Measurements from ENCODE around the gene SNX20.

SNX20 gene

GRCh38 chr16:50717494-50717893, 36.4 kb upstream of the SNX20 start:
- TF ChIP-seq NFIC (IDR thresholded peaks at IDR 0.05) = no peak
- no peak for TF ChIP-seq FOXM1 (IDR thresholded peaks at IDR 0.05; ENCODE audit: borderline replicate concordance, low read depth)
- TF ChIP-seq CREB1 (IDR thresholded peaks at IDR 0.05; ENCODE audit: low read depth) = no peak
- no peak for TF ChIP-seq TCF12 (IDR thresholded peaks at IDR 0.05; ENCODE audit: low read depth)
- no peak for TF ChIP-seq USF1 (IDR thresholded peaks at IDR 0.05)
- no peak for TF ChIP-seq TAF1 (IDR thresholded peaks at IDR 0.05; ENCODE audit: low read depth)
- TF ChIP-seq REST (IDR thresholded peaks at IDR 0.05; ENCODE audit: low read depth) = no peak
- no peak for TF ChIP-seq EP300 (IDR thresholded peaks at IDR 0.05; ENCODE audit: borderline replicate concordance)

- no peak for TF ChIP-seq EP300 (IDR thresholded peaks at IDR 0.05; ENCODE audit: borderline replicate concordance)
- no peak for TF ChIP-seq MAX (IDR thresholded peaks at IDR 0.05)
- TF ChIP-seq NFIC (IDR thresholded peaks at IDR 0.05) = no peak
- TF ChIP-seq CEBPB (IDR thresholded peaks at IDR 0.05) = no peak
- TF ChIP-seq ZBTB7A (IDR thresholded peaks at IDR 0.05; ENCODE audit: low read depth) = no peak
- no peak for TF ChIP-seq TAF1 (IDR thresholded peaks at IDR 0.05; ENCODE audit: low read depth)
- TF ChIP-seq USF1 (IDR thresholded peaks at IDR 0.05) = no peak
- no peak for TF ChIP-seq TCF12 (IDR thresholded peaks at IDR 0.05; ENCODE audit: low read depth)
- no peak for TF ChIP-seq FOXM1 (IDR thresholded peaks at IDR 0.05; ENCODE audit: borderline replicate concordance, low read depth)
- TF ChIP-seq TEAD4 (IDR thresholded peaks at IDR 0.05) = no peak
- TF ChIP-seq REST (IDR thresholded peaks at IDR 0.05; ENCODE audit: low read depth) = no peak
- TF ChIP-seq YY1 (IDR thresholded peaks at IDR 0.05; ENCODE audit: low read depth) = no peak
- TF ChIP-seq EGR1 (IDR thresholded peaks at IDR 0.05) = no peak
- TF ChIP-seq RAD21 (IDR thresholded peaks at IDR 0.05; ENCODE audit: low read depth) = no peak
- no peak for TF ChIP-seq CREB1 (IDR thresholded peaks at IDR 0.05; ENCODE audit: low read depth)
These were observed 36.0 kb upstream of the SNX20 start for GRCh38 chr16:50717091-50717490.

GRCh38 chr16:50712956-50713355, 31.8 kb upstream of the SNX20 start:
- TF ChIP-seq TCF12 (IDR thresholded peaks at IDR 0.05; ENCODE audit: low read depth) = no peak
- TF ChIP-seq NFIC (IDR thresholded peaks at IDR 0.05) = no peak
- no peak for TF ChIP-seq EP300 (IDR thresholded peaks at IDR 0.05; ENCODE audit: borderline replicate concordance)
- no peak for TF ChIP-seq CEBPB (IDR thresholded peaks at IDR 0.05)
- no peak for TF ChIP-seq REST (IDR thresholded peaks at IDR 0.05; ENCODE audit: low read depth)
- no peak for TF ChIP-seq USF1 (IDR thresholded peaks at IDR 0.05)
- TF ChIP-seq TAF1 (IDR thresholded peaks at IDR 0.05; ENCODE audit: low read depth) = no peak
- no peak for TF ChIP-seq ZBTB7A (IDR thresholded peaks at IDR 0.05; ENCODE audit: low read depth)
- TF ChIP-seq CREB1 (IDR thresholded peaks at IDR 0.05; ENCODE audit: low read depth) = no peak
- no peak for TF ChIP-seq FOXM1 (IDR thresholded peaks at IDR 0.05; ENCODE audit: borderline replicate concordance, low read depth)
- no peak for TF ChIP-seq RAD21 (IDR thresholded peaks at IDR 0.05; ENCODE audit: low read depth)
- no peak for TF ChIP-seq TEAD4 (IDR thresholded peaks at IDR 0.05)
- TF ChIP-seq MAX (IDR thresholded peaks at IDR 0.05) = no peak
- no peak for TF ChIP-seq EGR1 (IDR thresholded peaks at IDR 0.05)
- TF ChIP-seq YY1 (IDR thresholded peaks at IDR 0.05; ENCODE audit: low read depth) = no peak

- TF ChIP-seq YY1 (IDR thresholded peaks at IDR 0.05; ENCODE audit: low read depth) = no peak
- no peak for TF ChIP-seq EGR1 (IDR thresholded peaks at IDR 0.05)
- TF ChIP-seq MAX (IDR thresholded peaks at IDR 0.05) = no peak
- no peak for TF ChIP-seq ZBTB7A (IDR thresholded peaks at IDR 0.05; ENCODE audit: low read depth)
- no peak for TF ChIP-seq CREB1 (IDR thresholded peaks at IDR 0.05; ENCODE audit: low read depth)
- no peak for TF ChIP-seq USF1 (IDR thresholded peaks at IDR 0.05)
- TF ChIP-seq CEBPB (IDR thresholded peaks at IDR 0.05) = no peak
- no peak for TF ChIP-seq REST (IDR thresholded peaks at IDR 0.05; ENCODE audit: low read depth)
- no peak for TF ChIP-seq TCF12 (IDR thresholded peaks at IDR 0.05; ENCODE audit: low read depth)
- TF ChIP-seq TEAD4 (IDR thresholded peaks at IDR 0.05) = no peak
- no peak for TF ChIP-seq TAF1 (IDR thresholded peaks at IDR 0.05; ENCODE audit: low read depth)
- TF ChIP-seq NFIC (IDR thresholded peaks at IDR 0.05) = no peak
- no peak for TF ChIP-seq FOXM1 (IDR thresholded peaks at IDR 0.05; ENCODE audit: borderline replicate concordance, low read depth)
These were observed 31.4 kb upstream of the SNX20 start for GRCh38 chr16:50712560-50712898.
